ENCODE data around the gene VAV3.
"Not testable (repeated sequence)": the region's sequence is repeated elsewhere in the genome, so short reads cannot be mapped to it uniquely, and the experiment has no call there.

DNA sequence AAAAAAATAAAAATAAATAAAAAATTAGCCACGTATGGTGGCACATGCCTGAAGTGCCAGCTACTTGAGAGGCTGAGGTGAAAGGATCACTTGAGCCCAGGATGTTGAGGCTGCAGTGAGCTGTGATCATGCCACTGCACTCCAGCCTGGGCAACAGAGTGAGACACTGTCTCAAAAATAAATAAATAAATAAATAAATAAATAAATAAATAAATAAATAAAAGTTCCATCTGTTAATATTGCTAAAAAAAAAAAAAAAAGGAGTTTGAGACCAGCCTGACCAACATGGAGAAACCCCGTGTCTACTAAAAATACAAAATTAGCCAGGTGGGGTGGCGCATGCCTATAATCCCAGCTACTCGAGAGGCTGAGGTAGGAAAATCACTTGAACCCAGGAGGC is 244.8 kb downstream of the VAV3 start:
- TF ChIP-seq CTCF (IDR thresholded peaks at IDR 0.05); ZFX (IDR thresholded peaks at IDR 0.05; ENCODE audit: borderline replicate concordance): not testable (repeated sequence)

Measured in 22Rv1 (cell line).